ENCODE results near the gene EPB41L2.

Gene EPB41L2

GRCh38 chr6:131002661-131002980, 60.4 kb downstream of the EPB41L2 start:
- TF ChIP-seq ZFX (IDR thresholded peaks at IDR 0.05; ENCODE audit: borderline replicate concordance), result no peak
- TF ChIP-seq, protein P1, sequence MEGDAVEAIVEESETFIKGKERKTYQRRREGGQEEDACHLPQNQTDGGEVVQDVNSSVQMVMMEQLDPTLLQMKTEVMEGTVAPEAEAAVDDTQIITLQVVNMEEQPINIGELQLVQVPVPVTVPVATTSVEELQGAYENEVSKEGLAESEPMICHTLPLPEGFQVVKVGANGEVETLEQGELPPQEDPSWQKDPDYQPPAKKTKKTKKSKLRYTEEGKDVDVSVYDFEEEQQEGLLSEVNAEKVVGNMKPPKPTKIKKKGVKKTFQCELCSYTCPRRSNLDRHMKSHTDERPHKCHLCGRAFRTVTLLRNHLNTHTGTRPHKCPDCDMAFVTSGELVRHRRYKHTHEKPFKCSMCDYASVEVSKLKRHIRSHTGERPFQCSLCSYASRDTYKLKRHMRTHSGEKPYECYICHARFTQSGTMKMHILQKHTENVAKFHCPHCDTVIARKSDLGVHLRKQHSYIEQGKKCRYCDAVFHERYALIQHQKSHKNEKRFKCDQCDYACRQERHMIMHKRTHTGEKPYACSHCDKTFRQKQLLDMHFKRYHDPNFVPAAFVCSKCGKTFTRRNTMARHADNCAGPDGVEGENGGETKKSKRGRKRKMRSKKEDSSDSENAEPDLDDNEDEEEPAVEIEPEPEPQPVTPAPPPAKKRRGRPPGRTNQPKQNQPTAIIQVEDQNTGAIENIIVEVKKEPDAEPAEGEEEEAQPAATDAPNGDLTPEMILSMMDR (IDR thresholded peaks at IDR 0.05), result no peak
- H3K27ac ChIP-seq, result no peak overlapping the region

DNA sequence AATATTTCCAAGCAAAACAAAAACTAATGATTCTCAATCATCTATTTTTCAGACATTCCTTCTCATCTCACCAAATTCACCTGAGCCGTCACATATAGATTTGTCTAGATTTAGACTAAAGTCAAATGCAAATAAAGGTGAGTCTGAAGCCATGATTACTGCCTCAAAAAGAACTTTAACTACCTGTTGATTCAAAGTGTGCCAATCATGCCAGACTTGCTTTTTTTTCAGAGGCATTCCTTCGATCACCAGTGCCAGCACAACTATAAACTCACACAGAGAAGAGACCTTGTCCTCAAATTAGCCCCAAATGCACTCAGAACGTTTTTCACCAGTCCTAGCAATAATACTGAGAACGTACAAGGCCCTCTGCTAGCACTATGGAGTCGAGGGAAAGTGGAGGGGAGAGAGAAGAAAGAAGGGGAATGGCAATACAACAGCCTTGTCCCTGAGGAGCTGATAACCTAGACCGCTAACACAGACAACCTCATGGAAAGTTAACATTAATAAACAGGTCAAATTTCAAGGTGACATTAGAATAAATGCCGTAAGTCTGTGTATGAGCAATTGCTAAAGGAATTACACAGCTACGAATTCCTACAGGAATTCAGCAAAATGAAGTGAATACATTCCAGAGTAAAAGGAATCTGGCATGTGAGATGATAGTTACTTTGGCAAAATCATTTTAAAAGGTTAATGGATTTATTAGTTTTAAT, 60.9 kb downstream of the EPB41L2 start:
- H3K27ac ChIP-seq, result no peak overlapping the region
- no peak for TF ChIP-seq ZFX (IDR thresholded peaks at IDR 0.05; ENCODE audit: borderline replicate concordance)
- TF ChIP-seq, protein P1 (IDR thresholded peaks at IDR 0.05), result no peak

DNA sequence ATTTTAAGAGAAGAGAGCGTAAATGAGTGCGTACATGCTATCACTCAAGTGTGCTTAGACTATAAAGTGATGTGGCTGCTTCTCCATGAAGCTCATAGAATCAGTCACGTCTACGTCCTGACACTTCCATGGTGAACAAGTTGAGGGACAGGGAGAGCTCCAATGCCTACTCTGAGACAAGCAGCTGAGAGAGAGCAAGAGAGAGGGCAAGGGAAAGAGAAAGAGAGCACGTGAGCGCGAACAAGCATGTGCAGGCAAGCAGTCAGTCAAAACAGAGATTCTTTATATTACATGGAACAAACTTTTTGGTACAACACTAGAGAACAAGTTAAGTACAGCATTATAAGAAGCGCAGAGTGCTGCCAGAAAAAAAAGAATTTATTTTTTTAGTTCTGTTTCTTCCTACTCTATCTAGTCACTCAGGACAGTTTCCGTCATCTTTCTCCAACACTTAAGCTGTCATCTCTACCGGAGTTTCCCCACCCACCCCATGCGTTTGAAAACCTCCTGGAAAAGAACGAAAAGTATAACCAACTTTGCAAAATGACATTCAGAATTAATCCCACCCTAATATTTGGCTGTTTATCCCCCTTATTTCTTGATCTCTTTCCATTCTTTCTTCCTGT, 61.8 kb downstream of the EPB41L2 start:
- TF ChIP-seq, protein P1 (IDR thresholded peaks at IDR 0.05), result no peak
- TF ChIP-seq ZFX (IDR thresholded peaks at IDR 0.05; ENCODE audit: borderline replicate concordance), result no peak
- no peak overlapping the region for H3K27ac ChIP-seq

- no peak overlapping the region for H3K27ac ChIP-seq
- TF ChIP-seq, protein P1 (IDR thresholded peaks at IDR 0.05), result no peak
- TF ChIP-seq ZFX (IDR thresholded peaks at IDR 0.05; ENCODE audit: borderline replicate concordance), result no peak
Observed at GRCh38 chr6:131000544-131000943, 62.5 kb downstream of the EPB41L2 start.

DNA sequence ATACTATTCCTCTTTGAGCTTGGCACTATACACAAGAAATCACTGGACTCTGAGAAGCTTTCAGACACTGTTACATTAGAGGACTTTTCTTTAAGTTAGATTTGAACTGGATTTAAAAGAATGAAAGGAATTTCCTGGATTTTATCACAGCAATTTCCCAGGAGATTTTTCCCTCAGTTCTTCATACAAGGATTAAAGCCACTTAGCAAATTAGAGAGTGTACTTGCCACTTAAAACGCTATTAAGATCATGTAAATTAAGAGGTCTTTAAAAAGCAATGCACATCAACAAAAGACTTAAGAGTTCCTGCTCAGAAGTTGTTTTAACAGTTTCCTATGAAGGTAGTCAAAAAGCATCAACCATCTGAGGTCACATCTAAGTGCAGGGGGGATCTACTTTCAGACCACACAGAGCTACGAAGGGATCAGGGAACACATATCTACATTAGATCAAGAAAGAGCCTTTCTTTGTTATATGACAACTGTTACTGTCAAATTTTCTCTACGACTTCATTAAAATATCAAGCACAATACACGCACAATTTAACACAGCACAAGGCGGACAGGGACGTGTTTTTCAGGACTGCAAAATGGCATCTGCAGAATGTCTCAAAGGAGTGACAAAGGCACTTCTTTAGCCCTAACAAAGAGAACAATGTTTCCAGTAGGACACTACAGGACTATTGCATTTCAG, 65.8 kb downstream of the EPB41L2 start:
- H3K27ac ChIP-seq, result no peak overlapping the region
- TF ChIP-seq ZFX (IDR thresholded peaks at IDR 0.05; ENCODE audit: borderline replicate concordance), result no peak
- TF ChIP-seq, protein P1 (IDR thresholded peaks at IDR 0.05), result no peak

- TF ChIP-seq, protein P1 (IDR thresholded peaks at IDR 0.05), result no peak
- TF ChIP-seq ZFX (IDR thresholded peaks at IDR 0.05; ENCODE audit: borderline replicate concordance), result no peak
- H3K27ac ChIP-seq, result peak overlapping the region; percentile 53; the same call in 1 of the 2 replicates
Observed at GRCh38 chr6:130996635-130997034, 66.4 kb downstream of the EPB41L2 start.
